ENCODE measurements around the gene SIL1. TPM values are rescaled to one million over a fixed set of nuclear protein-coding genes. Genes with fewer than 3 reads are reported as not detected.

Gene SIL1
- total RNA-seq, 2 donors from 2014 or later: 31.6 to 64.4 TPM

GRCh38 chr5:139064613-139065012 is 133.6 kb downstream of the SIL1 start:
- no peak overlapping the region for H3K9ac ChIP-seq (ENCODE audit: low read depth in 2 of 2, low read length in 2 of 2)
- TF ChIP-seq CTCF (IDR thresholded peaks at IDR 0.05): no peak
- no peaks in the 10 kb centered on the region for H3K9me3 ChIP-seq
- H3K36me3 ChIP-seq: no peaks in the 10 kb centered on the region
- no peak for DNase-seq
- no peak overlapping the region for H3K4me3 ChIP-seq
- H3K4me1 ChIP-seq: peaks cover 3% of the 10 kb centered on the region
- H3K27me3 ChIP-seq: no peaks in the 10 kb centered on the region
- no peak overlapping the region for H3K27ac ChIP-seq
- intact Hi-C loops (cut with DNase I): no loop called here

GRCh38 chr5:139063664-139064054 is 134.5 kb downstream of the SIL1 start:
- Histone ChIP-seq H3K4me3 (no peak overlapping the region), H3K4me1 (peaks cover 3% of the 10 kb centered on the region), H3K9ac (ENCODE audit: low read depth in 2 of 2, low read length in 2 of 2) (no peak overlapping the region), H3K27ac (no peak overlapping the region), H3K27me3 (no peaks in the 10 kb centered on the region), H3K36me3 (no peaks in the 10 kb centered on the region), H3K9me3 (no peaks in the 10 kb centered on the region)
- DNase-seq: no peak
- intact Hi-C loops (cut with DNase I): no loop called here
- no peak for TF ChIP-seq CTCF (IDR thresholded peaks at IDR 0.05)

- Histone ChIP-seq H3K27me3 (no peaks in the 10 kb centered on the region), H3K4me3 (no peak overlapping the region), H3K27ac (no peak overlapping the region), H3K9me3 (no peaks in the 10 kb centered on the region), H3K36me3 (no peaks in the 10 kb centered on the region), H3K4me1 (peaks cover 3% of the 10 kb centered on the region), H3K9ac (ENCODE audit: low read depth in 2 of 2, low read length in 2 of 2) (no peak overlapping the region)
- intact Hi-C loops (cut with DNase I): no loop called here
- no peak for TF ChIP-seq CTCF (IDR thresholded peaks at IDR 0.05)
- no peak for DNase-seq
Observed at GRCh38 chr5:139062910-139063663, 135.1 kb downstream of the SIL1 start.

DNA sequence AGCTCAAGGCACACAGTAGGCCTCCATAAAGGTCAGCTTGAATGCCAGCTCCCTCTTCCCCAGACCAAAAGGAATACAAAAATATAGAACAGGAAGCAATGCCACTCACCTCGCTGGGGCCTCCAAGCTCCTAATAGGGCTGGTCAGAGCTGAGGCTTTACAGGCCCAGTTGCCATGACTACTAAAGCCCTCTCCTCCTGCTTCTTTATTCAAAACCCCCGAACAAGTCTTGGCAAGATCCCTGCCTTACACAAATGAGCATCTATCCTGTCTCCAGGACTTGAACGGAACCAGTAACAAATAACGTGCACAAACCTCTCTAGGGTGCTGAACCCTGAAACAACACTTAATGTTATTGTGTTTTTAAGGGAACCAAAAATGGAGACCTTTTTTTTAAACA is 136.3 kb downstream of the SIL1 start:
- Histone ChIP-seq H3K9me3 (no peaks in the 10 kb centered on the region), H3K27ac (no peak overlapping the region), H3K4me1 (peaks cover 3% of the 10 kb centered on the region), H3K9ac (ENCODE audit: low read depth in 2 of 2, low read length in 2 of 2) (no peak overlapping the region), H3K27me3 (no peaks in the 10 kb centered on the region), H3K4me3 (no peak overlapping the region), H3K36me3 (no peaks in the 10 kb centered on the region)
- intact Hi-C loops (cut with DNase I): no loop called here
- DNase-seq: no peak
- no peak for TF ChIP-seq CTCF (IDR thresholded peaks at IDR 0.05)

- Histone ChIP-seq H3K4me3 (no peak overlapping the region), H3K9ac (ENCODE audit: low read depth in 2 of 2, low read length in 2 of 2) (no peak overlapping the region), H3K9me3 (no peaks in the 10 kb centered on the region), H3K27ac (no peak overlapping the region), H3K4me1 (no peaks in the 10 kb centered on the region), H3K27me3 (no peaks in the 10 kb centered on the region), H3K36me3 (no peaks in the 10 kb centered on the region)
- no peak for DNase-seq
- intact Hi-C loops (cut with DNase I): no loop called here
- TF ChIP-seq CTCF (IDR thresholded peaks at IDR 0.05): no peak
Observed at GRCh38 chr5:139061274-139061673, 136.9 kb downstream of the SIL1 start.

Data from colonic mucosa (tissue), 4 donors.